MCF 10A (cell line): ENCODE measurements around the gene MRPS6. TPM values are rescaled to one million over a fixed set of nuclear protein-coding genes. Genes with fewer than 3 reads are reported as not detected.
A peak's percentile ranks its signal among the peaks of the same experiment; 100 is the strongest.

ENCODE experiments used
- BruUV-seq: library from RNA; stranded (reverse); fragments of 400-500 nt; replicated peaks from 2 replicates; lab custom pipeline; 2021; lab: Mats Ljungman, UMichigan
- CTCF ChIA-PET: fragments of 300-600 bp; sonication (Branson Sonifier 250); formaldehyde crosslinking; extraction: SDS; loops from one replicate; lab custom pipeline; 2021; ENCODE audit warnings: antibody characterized with exemption, inconsistent platforms; lab: Yijun Ruan, JAX
- POLR2A ChIA-PET: fragments of 300-600, 350-650 bp; sonication (Branson Sonifier 250); formaldehyde crosslinking; extraction: SDS; loops from one replicate; lab custom pipeline; 2020; ENCODE audit warnings: antibody characterized with exemption, inconsistent platforms; lab: Yijun Ruan, JAX
- DNase-seq: peaks from one replicate; pipeline ENCODE4 v3.0.0-alpha.2; 2018; ENCODE audit not compliant: unreplicated experiment
- H3K27ac Mint-ChIP-seq: one replicate; pipeline ENCODE4 v1.8.0; 2022; ENCODE audit warnings: mild to moderate bottlenecking, low read depth, mixed read lengths; ENCODE audit not compliant: unreplicated experiment
- H3K27me3 Mint-ChIP-seq: one replicate; pipeline ENCODE4 v1.8.0; 2022; ENCODE audit warnings: mixed read lengths; ENCODE audit not compliant: insufficient read depth, unreplicated experiment
- H3K36me3 Mint-ChIP-seq: one replicate; pipeline ENCODE4 v1.8.0; 2022; ENCODE audit warnings: mild to moderate bottlenecking, moderate library complexity, mixed read lengths; ENCODE audit not compliant: insufficient read depth, unreplicated experiment
- H3K4me1 Mint-ChIP-seq: one replicate; pipeline ENCODE4 v1.8.0; 2022; ENCODE audit warnings: mixed read lengths; ENCODE audit not compliant: insufficient read depth, unreplicated experiment
- H3K4me3 Mint-ChIP-seq: one replicate; pipeline ENCODE4 v1.8.0; 2022; ENCODE audit warnings: mild to moderate bottlenecking, moderate library complexity, mixed read lengths; ENCODE audit not compliant: unreplicated experiment
- H3K9me3 Mint-ChIP-seq: one replicate; pipeline ENCODE4 v1.8.0; 2022; ENCODE audit warnings: mixed read lengths; ENCODE audit not compliant: unreplicated experiment
- intact Hi-C: fragments of 100-400 bp; cut with micrococcal nuclease; formaldehyde crosslinking; loops from 2 replicates; pipeline ENCODE4 v1.14.1; 2022
- total RNA-seq: library from RNA; stranded (reverse); gene quantifications from 2 replicates; pipeline ENCODE4 v1.2.3, GENCODE V29; 2022
- TF ChIP-seq, protein P1 (sequence below): fragments of 200-600 bp; IDR thresholded peaks from one replicate; pipeline ENCODE4 v1.8.0; 2022; ENCODE audit warnings: antibody characterized with exemption, mild to moderate bottlenecking; ENCODE audit not compliant: unreplicated experiment

MRPS6 gene
- total RNA-seq, 1 experiment from 2014 or later: 86.0 TPM

DNA sequence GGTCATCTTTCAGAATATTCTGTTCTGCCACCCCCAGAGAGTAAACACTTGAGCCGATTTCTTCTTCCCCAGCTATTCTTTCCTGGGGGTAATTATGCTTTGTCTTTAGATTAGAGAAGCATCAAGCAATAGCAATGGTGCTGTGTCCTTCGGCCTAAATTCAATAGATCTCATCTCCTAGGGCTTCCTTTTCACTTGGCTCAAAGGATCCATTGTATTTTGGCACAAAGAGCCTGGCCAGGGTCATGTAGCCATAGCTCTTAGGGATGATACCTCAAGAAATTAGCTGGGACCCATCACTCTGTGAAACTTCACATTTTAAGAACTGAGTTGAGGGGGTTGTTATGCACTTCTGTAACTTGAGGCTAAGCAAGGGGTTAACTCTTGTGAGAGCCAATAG is 27.0 kb downstream of the MRPS6 start:
- no peaks in the 10 kb centered on the region for H3K27me3 Mint-ChIP-seq
- DNase-seq: no peak
- no peak overlapping the region for H3K27ac Mint-ChIP-seq
- CTCF ChIA-PET: interaction anchor here (1.1 to 2.5 kb wide), 2 partner anchors 19 to 177 kb away, joined by 3 to 13 read pairs; no protein-coding TSS in a partner anchor
- TF ChIP-seq, protein P1, sequence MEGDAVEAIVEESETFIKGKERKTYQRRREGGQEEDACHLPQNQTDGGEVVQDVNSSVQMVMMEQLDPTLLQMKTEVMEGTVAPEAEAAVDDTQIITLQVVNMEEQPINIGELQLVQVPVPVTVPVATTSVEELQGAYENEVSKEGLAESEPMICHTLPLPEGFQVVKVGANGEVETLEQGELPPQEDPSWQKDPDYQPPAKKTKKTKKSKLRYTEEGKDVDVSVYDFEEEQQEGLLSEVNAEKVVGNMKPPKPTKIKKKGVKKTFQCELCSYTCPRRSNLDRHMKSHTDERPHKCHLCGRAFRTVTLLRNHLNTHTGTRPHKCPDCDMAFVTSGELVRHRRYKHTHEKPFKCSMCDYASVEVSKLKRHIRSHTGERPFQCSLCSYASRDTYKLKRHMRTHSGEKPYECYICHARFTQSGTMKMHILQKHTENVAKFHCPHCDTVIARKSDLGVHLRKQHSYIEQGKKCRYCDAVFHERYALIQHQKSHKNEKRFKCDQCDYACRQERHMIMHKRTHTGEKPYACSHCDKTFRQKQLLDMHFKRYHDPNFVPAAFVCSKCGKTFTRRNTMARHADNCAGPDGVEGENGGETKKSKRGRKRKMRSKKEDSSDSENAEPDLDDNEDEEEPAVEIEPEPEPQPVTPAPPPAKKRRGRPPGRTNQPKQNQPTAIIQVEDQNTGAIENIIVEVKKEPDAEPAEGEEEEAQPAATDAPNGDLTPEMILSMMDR: no peak
- intact Hi-C loops: no loop called here
- POLR2A ChIA-PET: interaction anchor here (1.3 kb wide), 1 partner anchor 19 kb away, joined by 6 read pairs; no protein-coding TSS in a partner anchor
- H3K36me3 Mint-ChIP-seq: peaks cover 28% of the 10 kb centered on the region
- no TSS peak for BruUV-seq
- no peak overlapping the region for H3K4me3 Mint-ChIP-seq
- no peaks in the 10 kb centered on the region for H3K4me1 Mint-ChIP-seq
- no peaks in the 10 kb centered on the region for H3K9me3 Mint-ChIP-seq

DNA sequence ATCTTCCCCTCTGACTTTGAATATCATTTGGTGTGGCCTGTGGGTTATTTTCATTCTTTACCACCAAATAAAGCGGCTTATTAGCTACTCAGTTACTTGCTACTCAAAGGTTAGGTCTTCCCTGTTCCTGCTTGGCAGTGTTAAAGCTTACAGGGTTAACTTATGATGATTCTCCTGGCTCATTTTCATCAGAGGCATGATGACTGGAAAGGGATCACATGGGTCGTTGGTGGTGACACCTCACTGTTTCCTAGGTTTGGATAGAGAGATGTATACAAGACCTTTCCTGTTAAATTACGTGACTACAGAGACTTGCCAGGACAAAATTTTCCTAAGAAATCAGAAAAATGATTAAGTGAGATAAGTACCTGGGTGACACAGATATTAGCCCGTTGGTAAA is 27.4 kb downstream of the MRPS6 start:
- BruUV-seq: no TSS peak
- POLR2A ChIA-PET: interaction anchor here (1.3 kb wide), 1 partner anchor 20 kb away, joined by 6 read pairs; no protein-coding TSS in a partner anchor
- intact Hi-C loops: no loop called here
- Mint-ChIP-seq H3K4me3 (no peak overlapping the region), H3K36me3 (peaks cover 23% of the 10 kb centered on the region), H3K27ac (peak overlapping the region; percentile 8), H3K9me3 (no peaks in the 10 kb centered on the region), H3K4me1 (no peaks in the 10 kb centered on the region), H3K27me3 (no peaks in the 10 kb centered on the region)
- CTCF ChIA-PET: interaction anchor here (0.6 to 2.5 kb wide), 3 partner anchors 9 to 177 kb away, joined by 3 to 13 read pairs (median 3); no protein-coding TSS in a partner anchor
- TF ChIP-seq, protein P1: no peak
- DNase-seq: no peak

DNA sequence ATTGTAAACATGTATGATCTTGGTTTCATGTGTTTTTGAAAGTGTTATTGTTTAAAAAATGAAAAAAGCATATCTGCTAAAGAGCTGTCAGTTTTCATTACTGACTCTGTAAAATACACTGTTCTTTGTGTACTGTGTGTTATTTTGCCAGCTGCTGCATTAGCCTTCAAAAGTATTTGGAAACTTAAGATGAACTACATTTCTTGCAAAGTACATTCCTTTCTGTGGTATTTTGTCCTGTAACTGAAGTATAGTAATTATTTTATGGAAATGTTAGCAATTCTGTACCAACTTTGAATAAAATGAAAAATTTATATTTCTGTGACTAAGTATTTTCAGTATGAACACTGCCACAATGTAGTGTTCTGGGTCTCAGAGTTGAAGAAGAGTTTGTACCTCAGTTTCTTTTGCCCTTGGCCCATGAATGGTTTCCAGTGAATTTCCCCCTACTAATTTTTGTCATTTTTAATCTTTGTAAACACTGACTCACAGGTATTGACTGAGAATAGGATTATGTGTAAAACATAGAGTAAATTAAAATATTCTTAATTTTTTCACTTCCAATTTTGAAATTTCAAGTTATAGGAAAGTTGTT is 32.7 kb downstream of the MRPS6 start:
- BruUV-seq: no TSS peak
- no peak overlapping the region for H3K27ac Mint-ChIP-seq
- H3K36me3 Mint-ChIP-seq: peaks cover 5% of the 10 kb centered on the region
- TF ChIP-seq, protein P1: no peak
- H3K4me3 Mint-ChIP-seq: no peak overlapping the region
- CTCF ChIA-PET: no interaction called here
- H3K9me3 Mint-ChIP-seq: no peaks in the 10 kb centered on the region
- DNase-seq: no peak
- intact Hi-C loops: no loop called here
- H3K27me3 Mint-ChIP-seq: no peaks in the 10 kb centered on the region
- H3K4me1 Mint-ChIP-seq: no peaks in the 10 kb centered on the region
- POLR2A ChIA-PET: interaction anchor here (0.7 to 1.2 kb wide), 3 partner anchors 13 to 305 kb away, joined by 3 to 4 read pairs (median 3); no protein-coding TSS in a partner anchor

DNA sequence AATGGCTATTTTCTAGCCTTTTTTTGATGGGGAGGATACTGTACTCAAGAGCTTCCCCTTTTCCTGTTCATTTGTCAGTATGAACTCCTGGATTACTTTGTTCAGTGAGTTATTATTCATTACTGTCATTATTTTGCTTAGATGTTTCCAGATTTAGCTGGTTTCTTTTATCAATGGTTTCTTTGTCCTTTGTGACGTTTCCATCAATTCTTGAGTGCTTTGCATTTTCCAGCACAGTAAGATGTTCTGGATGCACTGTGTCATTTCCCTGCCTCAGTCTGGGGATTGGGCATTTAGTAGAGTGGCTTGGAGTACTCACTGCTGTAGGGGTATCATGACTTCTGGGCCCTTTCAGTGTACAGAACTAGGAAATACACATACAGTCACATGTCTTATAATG is 34.2 kb downstream of the MRPS6 start:
- H3K4me3 Mint-ChIP-seq: no peak overlapping the region
- peaks cover 11% of the 10 kb centered on the region for H3K4me1 Mint-ChIP-seq
- H3K36me3 Mint-ChIP-seq: peaks cover 5% of the 10 kb centered on the region
- no peak overlapping the region for H3K27ac Mint-ChIP-seq
- TF ChIP-seq, protein P1: no peak
- BruUV-seq: no TSS peak
- CTCF ChIA-PET: interaction anchor here (1.5 kb wide), 1 partner anchor 183 kb away, joined by 3 read pairs; no protein-coding TSS in a partner anchor
- no peaks in the 10 kb centered on the region for H3K9me3 Mint-ChIP-seq
- intact Hi-C loops: no loop called here
- H3K27me3 Mint-ChIP-seq: no peaks in the 10 kb centered on the region
- DNase-seq: no peak
- POLR2A ChIA-PET: no interaction called here
